Subcutaneous adipose tissue (tissue), 4 donors: ENCODE data around the gene UBXN1. TPM values are rescaled to one million over a fixed set of nuclear protein-coding genes. Genes with fewer than 3 reads are reported as not detected.

Source experiments
- CTCF ChIP-seq: fragments of 450-650 bp; IDR thresholded peaks from one replicate; pipeline ENCODE4 v1.5.1; 2016; ENCODE audit warnings: low read depth, mild to moderate bottlenecking, control low read depth, antibody characterized with exemption, moderate library complexity
- total RNA-seq, 4 donors: library from RNA; depleted of rRNA; stranded (reverse); fragments of >200 nt; gene quantifications; one replicate each; pipeline ENCODE4 v1.1.0, GENCODE V29; 2016

Gene UBXN1
- total RNA-seq, 4 donors from 2014 or later = 113 to 235 (median 142) TPM

GRCh38 chr11:62707277-62707861 is 28.5 kb upstream of the UBXN1 start, which contains the start of the genes BSCL2 and GNG3:
BSCL2 (minus strand) TSS chr11:62707424; CDS start chr11:62707195, 229 bp downstream.
GNG3 (plus strand) TSS chr11:62707676; CDS start chr11:62708296, 620 bp downstream.
- no peak for TF ChIP-seq CTCF

- TF ChIP-seq CTCF = no peak
Measured at GRCh38 chr11:62706850-62707247, 28.0 kb upstream of the UBXN1 start.

GRCh38 chr11:62705880-62706849 is 27.3 kb upstream of the UBXN1 start:
- TF ChIP-seq CTCF = no peak

DNA sequence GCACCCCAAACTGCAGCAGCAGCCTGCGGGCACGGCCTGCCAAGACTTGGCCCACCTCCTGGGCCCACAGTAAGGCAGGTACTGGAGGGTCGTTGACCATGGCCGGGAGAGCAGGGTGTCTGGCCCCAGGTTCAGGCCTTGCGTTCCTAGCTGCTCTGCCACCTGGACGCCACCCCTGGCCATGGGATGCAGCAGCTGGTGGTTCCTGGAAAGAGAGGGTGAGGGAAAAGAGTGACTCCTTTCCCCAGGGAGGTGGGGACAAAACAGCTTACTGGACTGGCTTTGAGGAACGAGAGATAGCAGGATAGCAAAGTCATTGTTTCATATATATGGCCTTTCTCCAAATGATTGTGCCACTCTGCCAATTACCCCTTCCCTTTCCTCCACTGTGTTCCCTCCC is 26.5 kb upstream of the UBXN1 start:
- no peak for TF ChIP-seq CTCF

GRCh38 chr11:62702246-62702645 is 23.4 kb upstream of the UBXN1 start:
- TF ChIP-seq CTCF = no peak

GRCh38 chr11:62694455-62695167 is 15.7 kb upstream of the UBXN1 start:
- no peak for TF ChIP-seq CTCF
